Measurements from ENCODE around the gene RNF126.

DNA sequence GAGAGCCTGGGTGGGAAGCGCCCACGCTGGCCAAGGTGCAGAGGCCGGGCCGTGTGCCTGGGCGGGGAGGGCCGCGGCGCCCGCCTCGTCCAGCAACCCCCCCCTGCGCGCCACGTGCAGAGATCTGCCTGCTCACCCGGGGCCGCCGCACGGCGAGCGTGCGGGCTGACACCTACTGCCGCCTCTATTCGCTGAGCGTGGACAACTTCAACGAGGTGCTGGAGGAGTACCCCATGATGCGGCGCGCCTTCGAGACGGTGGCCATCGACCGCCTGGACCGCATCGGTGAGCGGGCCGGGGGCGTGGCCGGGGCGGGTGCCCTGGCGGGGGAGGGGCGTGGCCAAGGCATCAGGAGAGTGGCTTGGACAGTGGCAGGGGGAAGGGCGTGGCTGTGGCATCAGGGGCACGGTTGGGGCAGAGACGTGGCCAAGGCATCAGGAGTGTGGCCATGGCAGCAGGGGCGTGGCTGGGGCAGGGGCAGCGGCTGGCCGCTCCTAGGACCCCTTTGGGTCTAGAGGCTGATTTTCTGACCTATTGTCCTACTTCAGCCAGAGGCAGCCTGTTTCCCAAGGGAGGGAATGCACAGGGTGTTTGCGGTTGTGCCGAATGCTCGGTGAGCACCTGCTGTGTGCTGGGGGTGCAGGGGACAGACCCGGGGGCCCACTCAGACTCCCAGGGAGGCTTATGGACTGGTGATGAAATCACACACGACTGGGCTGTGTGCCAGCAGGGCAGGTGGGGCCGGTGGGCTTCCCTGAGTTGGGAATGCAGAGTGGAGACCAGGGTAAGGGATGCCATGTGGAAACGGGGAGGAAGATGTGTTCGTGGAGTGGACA is 49.1 kb downstream of the RNF126 start:
- TF ChIP-seq, protein P1, sequence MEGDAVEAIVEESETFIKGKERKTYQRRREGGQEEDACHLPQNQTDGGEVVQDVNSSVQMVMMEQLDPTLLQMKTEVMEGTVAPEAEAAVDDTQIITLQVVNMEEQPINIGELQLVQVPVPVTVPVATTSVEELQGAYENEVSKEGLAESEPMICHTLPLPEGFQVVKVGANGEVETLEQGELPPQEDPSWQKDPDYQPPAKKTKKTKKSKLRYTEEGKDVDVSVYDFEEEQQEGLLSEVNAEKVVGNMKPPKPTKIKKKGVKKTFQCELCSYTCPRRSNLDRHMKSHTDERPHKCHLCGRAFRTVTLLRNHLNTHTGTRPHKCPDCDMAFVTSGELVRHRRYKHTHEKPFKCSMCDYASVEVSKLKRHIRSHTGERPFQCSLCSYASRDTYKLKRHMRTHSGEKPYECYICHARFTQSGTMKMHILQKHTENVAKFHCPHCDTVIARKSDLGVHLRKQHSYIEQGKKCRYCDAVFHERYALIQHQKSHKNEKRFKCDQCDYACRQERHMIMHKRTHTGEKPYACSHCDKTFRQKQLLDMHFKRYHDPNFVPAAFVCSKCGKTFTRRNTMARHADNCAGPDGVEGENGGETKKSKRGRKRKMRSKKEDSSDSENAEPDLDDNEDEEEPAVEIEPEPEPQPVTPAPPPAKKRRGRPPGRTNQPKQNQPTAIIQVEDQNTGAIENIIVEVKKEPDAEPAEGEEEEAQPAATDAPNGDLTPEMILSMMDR (IDR thresholded peaks at IDR 0.05; ENCODE audit: poor library complexity, severe bottlenecking): no peak
- no peak for TF ChIP-seq EP300 (conservative IDR thresholded peaks at IDR 0.05; ENCODE audit: poor library complexity, severe bottlenecking)

Measured in neural cell (in vitro differentiated cells).